Stimulated activated CD8-positive, alpha-beta memory T cell treated with anti-CD3 and anti-CD28 coated beads, Interleukin-4, amount 100 ng/mL, for 1 hour (primary cell): Measurements from ENCODE around the gene ALG6.
"Not testable (repeated sequence)": the region's sequence is repeated elsewhere in the genome, so short reads cannot be mapped to it uniquely, and the experiment has no call there.

Experiments used
- DNase-seq, 2 donors: peaks; one replicate each; pipeline ENCODE4 v3.0.0-alpha.2; 2020; ENCODE audit warnings: low read depth in 2 of 2, low spot score in 1 of 2

Gene ALG6

GRCh38 chr1:63413394-63413793, 46.0 kb downstream of the ALG6 start:
- DNase-seq: no peak

DNA sequence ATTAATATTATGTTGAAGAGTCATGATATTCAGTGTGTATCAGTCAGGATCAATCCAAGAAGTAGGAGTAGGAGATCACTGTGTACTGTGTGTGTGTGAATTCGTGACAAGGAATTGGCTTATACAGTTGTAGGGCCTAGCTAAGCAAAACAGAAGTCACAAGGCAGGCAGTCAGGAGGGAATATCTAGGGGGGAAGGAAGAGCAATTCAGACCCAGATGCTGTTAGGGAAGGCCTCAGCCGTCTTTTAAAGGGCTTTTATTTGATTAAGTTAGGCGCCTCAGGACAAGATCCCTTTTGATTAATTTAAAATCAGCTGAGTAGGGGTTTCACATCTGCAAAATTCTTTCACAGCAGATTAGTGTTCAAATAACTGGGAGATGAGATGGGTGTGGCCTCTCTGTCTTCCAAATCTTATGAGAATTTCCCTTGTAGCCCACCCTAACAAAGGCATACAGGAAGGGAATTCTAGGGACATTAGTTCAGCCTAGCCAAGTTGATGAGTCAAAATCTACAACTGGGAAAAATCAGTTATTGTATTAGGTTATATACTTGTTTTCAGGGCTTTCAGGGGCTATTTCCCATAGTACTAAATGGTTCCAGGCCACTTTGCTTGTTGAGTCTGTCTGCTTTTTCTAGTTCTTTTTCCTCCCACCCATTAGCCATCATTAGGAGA, 47.4 kb downstream of the ALG6 start:
- no peak for DNase-seq

GRCh38 chr1:63418101-63418500, 50.7 kb downstream of the ALG6 start:
- DNase-seq: no peak

- DNase-seq: not testable (repeated sequence)
These were observed 53.3 kb downstream of the ALG6 start for GRCh38 chr1:63420746-63421145.

DNA sequence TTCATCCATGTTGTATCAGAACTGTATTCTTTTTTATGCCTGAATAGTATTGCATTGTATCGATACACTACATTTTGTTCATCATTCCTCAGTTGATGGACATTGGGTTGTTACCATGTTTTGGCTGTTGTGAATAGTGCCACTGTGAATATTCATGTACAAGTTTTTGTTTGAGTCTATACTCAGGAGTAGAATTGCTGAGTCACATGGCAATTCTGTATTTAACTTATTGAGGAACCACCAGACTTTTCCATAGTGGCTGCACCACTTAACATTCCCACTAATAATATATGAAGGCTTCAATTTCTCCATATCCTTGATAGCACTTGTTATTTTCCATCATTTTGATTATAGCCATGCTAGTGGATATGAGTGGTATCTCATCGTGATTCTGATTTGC, 56.2 kb downstream of the ALG6 start:
- DNase-seq: no peak

DNA sequence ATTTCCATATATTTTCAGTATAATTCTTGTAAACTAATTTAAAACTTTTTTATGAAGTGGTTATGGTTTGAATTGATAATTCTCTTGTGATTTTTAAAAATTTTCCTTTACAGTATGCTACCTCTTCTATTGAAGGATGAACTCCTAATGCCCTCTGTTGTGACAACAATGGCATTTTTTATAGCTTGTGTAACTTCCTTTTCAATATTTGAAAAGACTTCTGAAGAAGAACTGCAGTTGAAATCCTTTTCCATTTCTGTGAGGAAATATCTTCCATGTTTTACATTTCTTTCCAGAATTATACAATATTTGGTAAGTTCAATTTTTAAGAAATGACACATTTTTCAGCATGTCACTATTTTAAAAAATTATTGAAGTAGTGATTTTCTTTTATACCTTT, 61.4 kb downstream of the ALG6 start:
- no peak for DNase-seq

DNA sequence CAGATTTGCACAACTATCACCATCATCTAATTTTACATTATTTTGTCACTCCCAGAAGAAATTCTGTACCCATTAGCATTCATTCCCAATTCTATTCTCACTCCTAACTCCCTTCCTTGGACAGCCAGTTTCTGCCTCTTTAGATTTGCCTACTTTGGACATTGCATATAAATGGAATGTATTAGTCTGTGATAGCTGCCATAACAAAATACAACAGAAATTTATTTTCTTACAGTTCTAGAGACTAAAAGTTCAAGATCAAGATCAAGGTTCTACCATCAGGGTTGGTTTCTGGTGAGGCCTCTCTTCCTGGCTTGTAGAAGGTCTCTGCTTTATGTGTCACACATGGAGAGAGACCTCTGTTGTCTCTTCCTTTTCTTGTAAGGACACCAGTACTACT, 61.9 kb downstream of the ALG6 start:
- DNase-seq: no peak

- no peak for DNase-seq
These were observed 67.7 kb downstream of the ALG6 start for GRCh38 chr1:63435161-63435560.

GRCh38 chr1:63442141-63442475, 74.7 kb downstream of the ALG6 start:
- no peak for DNase-seq

GRCh38 chr1:63448731-63449246, 81.4 kb downstream of the ALG6 start:
- DNase-seq: no peak

DNA sequence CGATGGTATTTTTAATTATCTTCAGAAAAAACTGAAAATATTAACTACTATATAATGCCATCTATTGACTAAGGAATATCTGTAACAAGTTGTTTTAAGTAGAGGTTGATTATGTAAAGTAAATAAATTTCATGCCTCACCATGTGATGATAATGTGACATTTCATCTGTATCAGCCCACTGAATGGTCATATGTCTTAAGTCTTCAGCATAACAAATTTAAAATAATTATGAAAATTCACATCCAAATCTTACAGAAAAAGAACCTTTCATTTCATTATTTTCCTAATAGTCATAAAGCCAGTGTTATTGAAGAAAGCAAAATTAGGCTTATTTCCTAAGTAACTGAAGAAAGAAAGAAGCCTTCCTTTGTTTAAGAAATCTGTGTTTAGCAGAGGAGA, 83.0 kb downstream of the ALG6 start:
- DNase-seq: no peak

- no peak for DNase-seq
These were observed 85.8 kb downstream of the ALG6 start for GRCh38 chr1:63453232-63453631.

DNA sequence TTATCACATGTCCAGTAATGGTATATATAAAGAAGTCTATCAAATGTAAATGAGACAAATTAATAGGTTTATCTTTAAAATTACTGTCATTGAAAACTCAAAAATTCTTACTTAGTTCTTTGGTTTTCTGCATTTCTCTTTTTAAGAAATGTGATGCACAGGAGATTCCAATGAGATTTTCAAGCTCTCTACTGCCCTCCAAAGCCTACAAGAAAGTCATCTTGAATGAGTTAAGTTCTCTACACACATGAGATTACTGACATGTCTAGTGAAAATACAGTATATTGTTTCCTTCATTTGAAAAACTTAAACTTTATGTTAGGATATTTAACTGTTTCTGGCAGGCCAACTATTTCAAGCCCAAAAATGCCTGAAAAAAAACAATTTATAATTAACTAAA, 86.8 kb downstream of the ALG6 start:
- DNase-seq: no peak

- no peak for DNase-seq
These were observed 91.3 kb downstream of the ALG6 start for GRCh38 chr1:63458750-63459149.

DNA sequence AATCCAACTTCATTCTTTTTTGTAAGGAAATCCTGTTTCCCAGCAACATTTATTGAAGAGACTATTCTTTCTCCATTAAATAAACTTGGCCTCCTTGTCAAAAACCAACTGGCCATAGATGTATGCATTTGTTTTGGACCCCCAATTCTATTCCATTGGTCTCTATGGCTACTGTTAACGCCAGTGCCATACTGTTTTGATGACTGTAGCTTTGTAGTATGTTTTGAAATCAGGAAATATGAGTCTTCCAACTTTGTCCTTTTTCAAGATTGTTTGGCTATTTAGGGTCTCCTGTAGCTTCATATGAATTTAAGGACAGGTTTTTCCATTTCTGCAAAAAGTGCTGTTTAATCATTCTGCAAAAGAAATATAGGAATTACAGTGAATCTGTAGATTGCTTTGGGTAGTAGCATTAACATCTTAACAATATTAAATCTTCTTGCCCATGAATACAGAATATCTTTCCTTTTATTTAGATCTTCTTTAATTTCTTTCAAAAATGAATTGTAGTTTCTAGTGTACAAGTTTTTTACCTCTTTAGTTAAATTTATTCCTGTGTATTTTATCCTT, 94.3 kb downstream of the ALG6 start:
- DNase-seq: no peak

- no peak for DNase-seq
These were observed 95.8 kb downstream of the ALG6 start for GRCh38 chr1:63463248-63463647.

DNA sequence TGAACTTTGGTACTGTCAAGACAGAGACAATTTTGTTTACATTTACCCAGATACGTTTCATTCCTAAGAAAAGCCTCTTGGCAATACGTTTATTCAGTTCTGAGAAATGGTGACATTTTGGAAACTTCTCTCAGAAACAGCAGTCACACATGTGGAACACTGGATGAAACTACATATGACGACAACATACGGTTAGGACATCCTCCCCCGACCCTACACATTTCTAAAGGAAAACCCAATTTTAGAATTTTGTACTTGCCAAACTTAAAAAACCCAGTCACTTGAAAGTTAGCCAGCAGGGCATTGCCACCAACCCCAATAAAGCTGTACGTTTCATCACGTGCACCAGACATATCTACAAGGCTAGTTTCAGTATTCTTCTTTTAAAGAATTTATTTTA, 98.8 kb downstream of the ALG6 start:
- DNase-seq: no peak

GRCh38 chr1:63466759-63467158, 99.3 kb downstream of the ALG6 start:
- no peak for DNase-seq

GRCh38 chr1:63468683-63469082, 101.3 kb downstream of the ALG6 start:
- DNase-seq: not testable (repeated sequence)

GRCh38 chr1:63475761-63476160, 108.3 kb downstream of the ALG6 start:
- no peak for DNase-seq

GRCh38 chr1:63480057-63480456, 112.6 kb downstream of the ALG6 start:
- no peak for DNase-seq

DNA sequence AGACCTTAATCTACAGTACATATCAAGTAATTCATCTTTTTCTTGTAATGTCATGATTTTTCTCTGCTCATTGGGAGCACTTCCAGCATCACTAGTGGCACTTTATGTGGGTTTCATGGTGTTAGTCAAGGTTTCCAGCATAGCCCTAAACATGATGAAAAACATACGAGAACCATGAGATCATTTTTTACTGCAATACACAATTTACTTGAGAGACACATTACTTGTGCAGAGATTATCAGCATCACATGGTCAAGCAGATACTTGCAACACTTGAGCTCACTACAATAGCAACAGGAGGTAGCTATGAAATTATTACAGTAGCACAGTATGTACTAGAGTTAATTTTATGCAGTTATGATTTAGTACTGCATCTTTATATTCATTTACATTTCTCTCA, 119.2 kb downstream of the ALG6 start:
- no peak for DNase-seq
